ENCODE measurements around the gene HGS. TPM values are rescaled to one million over a fixed set of nuclear protein-coding genes. Genes with fewer than 3 reads are reported as not detected.
A peak's percentile ranks its signal among the peaks of the same experiment; 100 is the strongest.

HGS gene
- total and polyA plus RNA-seq, 7 donors: 38.6 to 158 (median 63.3) TPM

- Histone ChIP-seq H3K27me3 (ENCODE audit: insufficient read depth in 3 of 3, low read length in 2 of 3) (no peaks in the 10 kb centered on the region), H3K4me1 (peaks cover 20% of the 10 kb centered on the region), H3K27ac (peak overlapping the region; percentile 78), H3K36me3 (ENCODE audit: insufficient read depth in 1 of 2, low read depth in 1 of 2) (peaks cover 1 to 99% of the 10 kb centered on the region in 2 donors), H3K4me3 (no peak overlapping the region), H3K9me3 (no peaks in the 10 kb centered on the region)
- intact Hi-C loops (cut with DNase I): no loop called here
- TF ChIP-seq, protein P1, sequence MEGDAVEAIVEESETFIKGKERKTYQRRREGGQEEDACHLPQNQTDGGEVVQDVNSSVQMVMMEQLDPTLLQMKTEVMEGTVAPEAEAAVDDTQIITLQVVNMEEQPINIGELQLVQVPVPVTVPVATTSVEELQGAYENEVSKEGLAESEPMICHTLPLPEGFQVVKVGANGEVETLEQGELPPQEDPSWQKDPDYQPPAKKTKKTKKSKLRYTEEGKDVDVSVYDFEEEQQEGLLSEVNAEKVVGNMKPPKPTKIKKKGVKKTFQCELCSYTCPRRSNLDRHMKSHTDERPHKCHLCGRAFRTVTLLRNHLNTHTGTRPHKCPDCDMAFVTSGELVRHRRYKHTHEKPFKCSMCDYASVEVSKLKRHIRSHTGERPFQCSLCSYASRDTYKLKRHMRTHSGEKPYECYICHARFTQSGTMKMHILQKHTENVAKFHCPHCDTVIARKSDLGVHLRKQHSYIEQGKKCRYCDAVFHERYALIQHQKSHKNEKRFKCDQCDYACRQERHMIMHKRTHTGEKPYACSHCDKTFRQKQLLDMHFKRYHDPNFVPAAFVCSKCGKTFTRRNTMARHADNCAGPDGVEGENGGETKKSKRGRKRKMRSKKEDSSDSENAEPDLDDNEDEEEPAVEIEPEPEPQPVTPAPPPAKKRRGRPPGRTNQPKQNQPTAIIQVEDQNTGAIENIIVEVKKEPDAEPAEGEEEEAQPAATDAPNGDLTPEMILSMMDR (IDR thresholded peaks at IDR 0.05): no peak
- no peak for DNase-seq
- no peak for ATAC-seq
- 79 to 86% (median 79%) methylated on average over 40 of the region's 40 CpGs for WGBS, 3 donors
Measured at GRCh38 chr17:81696218-81696941, 12.6 kb downstream of the HGS start.

DNA sequence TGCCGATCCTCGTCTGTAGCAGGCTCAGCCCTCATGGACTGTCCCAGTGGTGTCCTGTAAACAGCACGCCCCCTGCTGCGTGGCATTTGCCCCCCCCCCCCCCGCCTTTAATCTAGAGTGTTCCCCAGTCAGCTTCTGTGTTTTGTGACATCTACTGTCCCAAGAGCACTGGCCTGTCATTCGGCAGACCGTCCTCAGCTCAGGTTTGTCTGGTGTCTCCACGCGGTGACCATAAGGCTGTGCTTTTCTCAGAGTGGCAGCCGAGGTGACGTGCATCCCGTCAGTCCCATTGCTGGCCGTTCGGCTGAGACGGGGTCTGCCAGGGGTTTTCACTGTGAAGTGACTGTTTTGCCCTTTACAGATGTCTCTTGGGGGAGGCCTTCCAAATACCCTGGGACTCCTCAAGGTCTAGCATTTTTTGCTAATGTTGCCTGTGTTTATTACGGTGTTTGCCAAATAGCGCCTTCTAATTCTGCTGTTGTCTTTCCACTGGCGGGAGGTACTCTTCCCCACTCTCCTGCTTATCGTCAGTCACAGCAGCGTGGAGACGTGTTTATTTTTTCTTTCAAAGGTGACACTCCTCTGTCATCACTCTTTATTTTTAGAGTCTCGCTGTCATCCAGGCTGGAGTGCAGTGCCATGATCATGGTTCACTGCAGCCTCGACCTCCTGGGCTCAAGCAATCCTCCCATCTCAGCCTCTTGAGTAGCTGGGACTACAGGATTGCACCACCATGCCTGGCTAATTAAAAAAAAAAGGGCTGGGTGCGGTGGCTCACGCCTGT lies 13.6 kb downstream of the HGS start:
- WGBS, 3 donors: 59 to 72% (median 59%) methylated on average over 23 to 25 of the region's 25 CpGs
- Histone ChIP-seq H3K4me1 (peaks cover 29% of the 10 kb centered on the region), H3K4me3 (no peak overlapping the region), H3K36me3 (ENCODE audit: insufficient read depth in 1 of 2, low read depth in 1 of 2) (peaks cover 4 to 93% of the 10 kb centered on the region in 2 donors), H3K9me3 (no peaks in the 10 kb centered on the region), H3K27ac (peak overlapping the region; percentile 78), H3K27me3 (ENCODE audit: insufficient read depth in 3 of 3, low read length in 2 of 3) (no peaks in the 10 kb centered on the region)
- no peak for DNase-seq
- intact Hi-C loops (cut with DNase I): no loop called here
- TF ChIP-seq, protein P1 (IDR thresholded peaks at IDR 0.05): no peak
- peak; percentile 27 to 73 (median 72) for ATAC-seq

GRCh38 chr17:81700353-81701287 lies 16.8 kb downstream of the HGS start:
- peaks cover 37% of the 10 kb centered on the region for H3K4me1 ChIP-seq

More at GRCh38 chr17:81700353-81701287, 16.8 kb downstream of the HGS start:
- ATAC-seq: no peak
- Histone ChIP-seq H3K36me3 (ENCODE audit: insufficient read depth in 1 of 2, low read depth in 1 of 2) (peaks cover 4 to 75% of the 10 kb centered on the region in 2 donors), H3K4me3 (peak overlapping the region; percentile 86), H3K27ac (no peak overlapping the region), H3K9me3 (no peaks in the 10 kb centered on the region), H3K27me3 (ENCODE audit: insufficient read depth in 3 of 3, low read length in 2 of 3) (no peaks in the 10 kb centered on the region)
- TF ChIP-seq, protein P1 (IDR thresholded peaks at IDR 0.05): no peak
- 81 to 84% (median 82%) methylated on average over 25 of the region's 25 CpGs for WGBS, 3 donors
- DNase-seq: no peak
- intact Hi-C loops (cut with DNase I): no loop called here

All from psoas muscle (tissue), 8 donors.